Embryonic facial prominence (tissue), 1 donor: Measurements from ENCODE around the gene PTPN7.
"Not testable (repeated sequence)": the region's sequence is repeated elsewhere in the genome, so short reads cannot be mapped to it uniquely, and the experiment has no call there.

Experiments
- DNase-seq: peaks from one replicate; pipeline ENCODE4 v3.0.0-alpha.2; 2016; ENCODE audit errors: extremely low spot score

PTPN7 gene

GRCh38 chr1:202160377-202160940 is at the start of gene PTPN7:
Gene PTPN7 (minus strand): TSS chr1:202160602. CDS start chr1:202159402, 1,200 bp downstream.
- DNase-seq, result no peak

GRCh38 chr1:202208351-202208857 is 48.0 kb upstream of the PTPN7 start:
- no peak for DNase-seq

- DNase-seq, result no peak
These were observed 46.9 kb upstream of the PTPN7 start for GRCh38 chr1:202207292-202207691.

- no peak for DNase-seq
These were observed 45.3 kb upstream of the PTPN7 start for GRCh38 chr1:202205523-202206190.

GRCh38 chr1:202204065-202204464 is 43.7 kb upstream of the PTPN7 start:
- no peak for DNase-seq

- DNase-seq, result no peak
These were observed 43.0 kb upstream of the PTPN7 start for GRCh38 chr1:202203238-202204039.

GRCh38 chr1:202202500-202203168 is 42.2 kb upstream of the PTPN7 start:
- DNase-seq, result no peak

GRCh38 chr1:202201971-202202370 is 41.6 kb upstream of the PTPN7 start:
- no peak for DNase-seq

GRCh38 chr1:202201266-202201665 is 40.9 kb upstream of the PTPN7 start:
- DNase-seq, result no peak

GRCh38 chr1:202200669-202201068 is 40.3 kb upstream of the PTPN7 start:
- DNase-seq, result no peak

- DNase-seq, result no peak
These were observed 39.7 kb upstream of the PTPN7 start for GRCh38 chr1:202200112-202200548.

- no peak for DNase-seq
These were observed 38.9 kb upstream of the PTPN7 start for GRCh38 chr1:202199040-202199889.

GRCh38 chr1:202198366-202198724 is 37.9 kb upstream of the PTPN7 start:
- no peak for DNase-seq

- no peak for DNase-seq
These were observed 37.4 kb upstream of the PTPN7 start for GRCh38 chr1:202197653-202198365.

GRCh38 chr1:202194328-202194648 is 33.9 kb upstream of the PTPN7 start:
- no peak for DNase-seq

- no peak for DNase-seq
These were observed 33.4 kb upstream of the PTPN7 start, which contains the start of gene LGR6 for GRCh38 chr1:202193614-202194327. Gene LGR6 (plus strand): TSS chr1:202193799. CDS start chr1:202193990, 191 bp downstream.

- no peak for DNase-seq
These were observed 32.6 kb upstream of the PTPN7 start for GRCh38 chr1:202192770-202193613.

- DNase-seq, result not testable (repeated sequence)
These were observed 31.0 kb upstream of the PTPN7 start for GRCh38 chr1:202191391-202191790.
